HCT116 (cell line): ENCODE results near the gene YPEL3. TPM values are rescaled to one million over a fixed set of nuclear protein-coding genes. Genes with fewer than 3 reads are reported as not detected.

Source experiments
- ATAC-seq: fragments of 200-7000 bp; cut with Tn5 transposase; 2 replicates; pipeline ENCODE4 v1.9.1; 2020; ENCODE audit warnings: mild to moderate bottlenecking, moderate library complexity
- Bru-seq: library from RNA; stranded (reverse); fragments of 400-500 nt; gene quantifications from one replicate; lab custom pipeline; 2021; lab: Mats Ljungman, UMichigan
- BruChase-seq, 2 experiments: library from RNA; stranded (reverse); fragments of 400-500 nt; gene quantifications; one replicate each; lab custom pipeline; 2021; lab: Mats Ljungman, UMichigan
- BruUV-seq: library from RNA; stranded (reverse); fragments of 400-500 nt; replicated peaks from 2 replicates; lab custom pipeline; 2021; lab: Mats Ljungman, UMichigan
- CTCF ChIA-PET: fragments of 300-600 bp; sonication (Branson Sonifier 250); formaldehyde crosslinking; loops from one replicate; lab custom pipeline; 2021; ENCODE audit warnings: antibody characterized with exemption; lab: Charles Lee
- POLR2A ChIA-PET: fragments of 300-600, 350-600 bp; sonication (Branson Sonifier 250); formaldehyde crosslinking; loops from one replicate; lab custom pipeline; 2021; ENCODE audit warnings: antibody characterized with exemption; lab: Charles Lee
- RAD21 ChIA-PET, 2 experiments: fragments of 300-600 bp; sonication (Branson Sonifier 250); formaldehyde crosslinking; loops; one replicate each; lab custom pipeline; 2023; ENCODE audit warnings: low total read pairs in 2 of 2; ENCODE audit not compliant: uncharacterized antibody in 2 of 2, unreplicated experiment in 2 of 2, low non-redundant PET in 1 of 2; lab: Charles Lee
- DNase-seq: peaks from one replicate; pipeline ENCODE4 v3.0.0-alpha.2; 2010; ENCODE audit warnings: low read depth, low spot score
- H2AFZ ChIP-seq: fragments of 200-600 bp; shearing (Covaris generic), sonication (generic); 2 replicates; pipeline ENCODE4 v1.6.1; 2017; ENCODE audit warnings: low read depth, mixed run types, mixed read lengths, antibody characterized with exemption, low read length; ENCODE audit not compliant: poor library complexity, severe bottlenecking
- H3K27ac ChIP-seq: 2 replicates; pipeline ENCODE4 v1.5.1; 2012; ENCODE audit warnings: low read depth, low read length
- H3K27me3 ChIP-seq: fragments of 200-600 bp; sonication (generic); 2 replicates; pipeline ENCODE4 v1.6.1; 2016; ENCODE audit warnings: mixed run types, low read length, mixed read lengths; ENCODE audit not compliant: insufficient read depth
- H3K36me3 ChIP-seq, 2 experiments: fragments of 200-500 bp in 1 of 2; fragments of 200-600 bp in 1 of 2; sonication (Bioruptor generic) in 1 of 2; sonication (generic) in 1 of 2; 2 replicates each; pipeline versions ENCODE4 v1.5.1 to v1.6.1; 2014 to 2016; ENCODE audit warnings: low read length in 2 of 2, inconsistent platforms in 1 of 2, mixed read lengths in 1 of 2, mixed run types in 1 of 2; ENCODE audit not compliant: insufficient read depth in 2 of 2, control insufficient read depth in 1 of 2
- H3K4me1 ChIP-seq, 2 experiments: fragments of 200-600 bp in 1 of 2; sonication (generic) in 1 of 2; 2 replicates each; pipeline versions ENCODE4 v1.5.1 to v1.6.1; 2012 to 2017; ENCODE audit warnings: low read length in 2 of 2, inconsistent platforms in 1 of 2, mild to moderate bottlenecking in 1 of 2, mixed read lengths in 1 of 2, mixed run types in 1 of 2, moderate library complexity in 1 of 2; ENCODE audit not compliant: insufficient read depth in 2 of 2, control insufficient read depth in 1 of 2
- H3K4me2 ChIP-seq: fragments of 200-600 bp; sonication (generic); 2 replicates; pipeline ENCODE4 v1.6.1; 2017; ENCODE audit warnings: mixed run types, low read length, mixed read lengths
- H3K4me3 ChIP-seq, 2 experiments: fragments of 200-600 bp in 1 of 2; sonication (generic) in 1 of 2; replicated peaks in 1 of 2; 2 replicates each; pipeline ENCODE4 v1.5.1; 2011 to 2016; ENCODE audit warnings: low read length in 2 of 2, control low read depth in 1 of 2, low read depth in 1 of 2, mild to moderate bottlenecking in 1 of 2, mixed read lengths in 1 of 2, mixed run types in 1 of 2
- H3K79me2 ChIP-seq: fragments of 200-600 bp; sonication (generic); 2 replicates; pipeline ENCODE4 v1.6.1; 2017; ENCODE audit warnings: mild to moderate bottlenecking, mixed run types, low read length, moderate library complexity, mixed read lengths; ENCODE audit not compliant: insufficient read depth
- H3K9ac ChIP-seq: fragments of 200-600 bp; sonication (generic); 2 replicates; pipeline ENCODE4 v1.6.1; 2016; ENCODE audit warnings: low read length, mixed read lengths
- H3K9me2 ChIP-seq: fragments of 200-600 bp; sonication (generic), shearing (Covaris generic); 2 replicates; pipeline ENCODE4 v1.6.1; 2017; ENCODE audit warnings: mixed run types, mild to moderate bottlenecking, moderate library complexity; ENCODE audit not compliant: insufficient read depth
- H3K9me3 ChIP-seq, 2 experiments: fragments of 200-500 bp in 1 of 2; fragments of 200-600 bp in 1 of 2; sonication (Bioruptor generic) in 1 of 2; sonication (generic) in 1 of 2; 2 replicates each; pipeline ENCODE4 v1.6.1; 2014 to 2017; ENCODE audit warnings: low read length in 2 of 2, mixed read lengths in 2 of 2, inconsistent platforms in 1 of 2, low read depth in 1 of 2, mild to moderate bottlenecking in 1 of 2, mixed run types in 1 of 2, moderate library complexity in 1 of 2; ENCODE audit not compliant: control insufficient read depth in 1 of 2, insufficient read depth in 1 of 2
- H4K20me1 ChIP-seq: fragments of 200-600 bp; sonication (generic), shearing (Covaris generic); 2 replicates; pipeline ENCODE4 v1.6.1; 2017; ENCODE audit warnings: mixed run types, mild to moderate bottlenecking, moderate library complexity; ENCODE audit not compliant: insufficient read depth
- CBX3 ChIP-seq: IDR thresholded peaks from 2 replicates; pipeline ENCODE4 v1.6.1; 2012; ENCODE audit warnings: low read depth
- CEBPB ChIP-seq: IDR thresholded peaks from 2 replicates; pipeline ENCODE4 v1.6.1; 2012; ENCODE audit warnings: low read depth
- CTCF ChIP-seq, 3 experiments: fragments of 200-600 bp in 1 of 3; sonication (generic) in 1 of 3; IDR thresholded peaks in 2 of 3; conservative IDR thresholded peaks in 1 of 3; 2 replicates each; pipeline ENCODE4 v1.5.1; 2012 to 2017; ENCODE audit warnings: low read depth in 2 of 3, low read length in 2 of 3, antibody characterized with exemption in 1 of 3, borderline replicate concordance in 1 of 3, control low read depth in 1 of 3, mild to moderate bottlenecking in 1 of 3, mixed read lengths in 1 of 3, mixed run types in 1 of 3, moderate library complexity in 1 of 3; ENCODE audit not compliant: insufficient read depth in 1 of 3
- EZH2 ChIP-seq: fragments of 200-600 bp; sonication (generic); IDR thresholded peaks from 2 replicates; pipeline ENCODE4 v1.6.1; 2017; ENCODE audit warnings: antibody characterized with exemption, mixed run types
- POLR2A ChIP-seq: IDR thresholded peaks from 2 replicates; pipeline ENCODE4 v1.7.0; 2011; ENCODE audit warnings: borderline replicate concordance; ENCODE audit not compliant: insufficient read depth, insufficient read length; ENCODE audit errors: extremely low read depth
- POLR2AphosphoS5 ChIP-seq: IDR thresholded peaks from 2 replicates; pipeline ENCODE4 v1.6.1; 2011; ENCODE audit warnings: mild to moderate bottlenecking, low read depth, low read length, moderate library complexity
- RAD21 ChIP-seq: IDR thresholded peaks from 2 replicates; pipeline ENCODE4 v1.6.1; 2012; ENCODE audit warnings: low read depth, mild to moderate bottlenecking
- REST ChIP-seq: IDR thresholded peaks from 2 replicates; pipeline ENCODE4 v1.6.1; 2012; ENCODE audit warnings: low read depth
- SP1 ChIP-seq: IDR thresholded peaks from 2 replicates; pipeline ENCODE4 v1.6.1; 2012; ENCODE audit warnings: low read depth
- SRF ChIP-seq: IDR thresholded peaks from 2 replicates; pipeline ENCODE4 v1.6.1; 2012; ENCODE audit warnings: low read depth
- TCF7L2 ChIP-seq: IDR thresholded peaks from 2 replicates; pipeline ENCODE4 v1.7.0; 2011; ENCODE audit warnings: borderline replicate concordance, inconsistent platforms; ENCODE audit not compliant: insufficient read depth, insufficient read length; ENCODE audit errors: extremely low read depth
- ZFX ChIP-seq: fragments of 450-650 bp; IDR thresholded peaks from 2 replicates; pipeline ENCODE4 v1.6.1; 2017
- ZNF274 ChIP-seq: fragments of 200-500 bp; sonication (Bioruptor generic); IDR thresholded peaks from 2 replicates; pipeline ENCODE4 v1.6.1; 2014; ENCODE audit warnings: mild to moderate bottlenecking, low read depth, low read length, inconsistent platforms
- intact Hi-C: fragments of 100-400 bp; cut with micrococcal nuclease; formaldehyde crosslinking; loops from 2 replicates; pipeline ENCODE4 v1.10.0; 2022
- long read RNA-seq: library from polyadenylated mRNA; unstranded; transcript quantifications from one replicate; pipeline ENCODE4 v2.0.0, GENCODE V29; 2021; ENCODE audit not compliant: unreplicated experiment
- polyA plus RNA-seq: library from polyadenylated mRNA; unstranded; fragments of >200 nt; gene quantifications from 2 replicates; pipeline ENCODE4 v1.2.1, GENCODE V29; 2012; ENCODE audit warnings: missing spikeins
- total RNA-seq: library from RNA; stranded (reverse); gene quantifications from one replicate; pipeline ENCODE4 v1.2.1, GENCODE V29; 2021; ENCODE audit not compliant: unreplicated experiment
- TF ChIP-seq, protein P1 (sequence below): IDR thresholded peaks from 2 replicates; pipeline ENCODE4 v1.6.1; 2012

Gene YPEL3, protein sequence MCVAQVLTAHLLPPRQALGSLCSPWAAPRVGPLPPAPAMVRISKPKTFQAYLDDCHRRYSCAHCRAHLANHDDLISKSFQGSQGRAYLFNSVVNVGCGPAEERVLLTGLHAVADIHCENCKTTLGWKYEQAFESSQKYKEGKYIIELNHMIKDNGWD
- total RNA-seq (10.9 TPM), Bru-seq, nascent RNA (percentile 37 among the genes with signal in this experiment), BruChase-seq, experiment 1, labeled RNA remaining after a 6-hour chase (percentile 61 among the genes with signal in this experiment), BruChase-seq, experiment 2, labeled RNA remaining after a 2-hour chase (percentile 39 among the genes with signal in this experiment)
- 13.9 and 16.3 TPM in 2 replicates for polyA plus RNA-seq
- long read RNA-seq, transcript YPEL3-201 (5 exons, 935 nt), result major isoform, 5 of 7 reads
- long read RNA-seq, partial matches to known transcripts, result 1 of 7 reads
- long read RNA-seq, other reads (novel, unspliced or antisense), result 0 of 7 reads

DNA sequence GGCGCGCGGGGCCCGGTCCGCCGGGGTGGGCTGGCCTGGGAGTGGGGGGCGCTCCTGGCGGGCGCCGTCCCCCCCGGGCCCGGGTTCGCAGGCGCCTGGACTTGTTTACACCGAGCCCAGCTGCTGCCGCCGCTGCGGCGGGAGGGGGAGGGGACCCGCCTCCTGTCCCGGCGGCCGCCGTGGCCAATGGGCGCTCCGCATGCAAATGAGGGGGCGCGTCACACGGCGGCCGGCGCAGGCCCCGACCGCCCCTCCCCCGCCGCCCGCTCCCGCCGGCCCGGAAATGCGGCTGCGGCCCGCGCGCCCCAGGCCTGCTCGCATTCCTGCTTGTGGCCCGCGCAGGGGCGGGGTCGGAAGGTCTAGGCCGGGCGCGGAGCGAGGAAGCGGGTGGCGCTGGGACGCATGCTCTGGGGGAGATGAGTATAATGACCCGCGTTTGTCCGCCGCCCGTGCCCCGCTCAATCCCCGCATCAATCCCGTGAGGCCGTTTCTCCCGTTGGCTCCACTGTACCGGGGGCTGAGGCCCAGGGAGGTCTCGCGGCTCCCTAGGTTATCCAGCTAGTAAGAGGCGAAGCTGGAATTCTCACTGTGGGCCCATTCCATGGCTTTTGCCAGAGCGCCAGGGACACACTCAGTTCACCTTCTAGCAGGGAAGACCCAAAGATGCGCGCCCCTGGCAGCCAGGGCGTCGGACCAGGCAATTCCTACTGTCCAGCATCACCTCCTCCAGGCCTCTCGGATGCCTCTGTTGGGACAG lies at the start of gene YPEL3:
Gene YPEL3 (minus strand): TSS at position 109 of the 757 bp plus-strand sequence. CDS start 731 bp downstream, outside the sequence.
- Histone ChIP-seq H3K79me2 (no peaks in the 10 kb centered on the region), H3K36me3 (no peaks in the 10 kb centered on the region), H2AFZ (no peak within 1 kb of the TSS), H3K9me3 (peaks cover 3 to 18% of the 10 kb centered on the region in 2 experiments; a peak in 2 of 4 replicates), H3K4me1 (peaks cover 5 to 33% of the 10 kb centered on the region in 2 experiments), H3K4me2 (peak within 1 kb of the TSS; percentile 56), H3K27ac (peak within 1 kb of the TSS; percentile 51; the same call in 1 of the 2 replicates), H3K9me2 (no peaks in the 10 kb centered on the region), H3K4me3 (peak within 1 kb of the TSS; percentile 23 to 33; a peak in 2 of 4 replicates), H3K27me3 (no peaks in the 10 kb centered on the region), H3K9ac (peak within 1 kb of the TSS; percentile 32; the same call in 1 of the 2 replicates), H4K20me1 (no peaks in the 10 kb centered on the region)
- peak; percentile 29 for ATAC-seq
- TSS peak; percentile 53 for BruUV-seq
- DNase-seq, result no peak
- ChIA-PET RAD21 (no interaction called here), CTCF (no interaction called here), POLR2A (no interaction called here)
- intact Hi-C loops, result no loop called here
- TF ChIP-seq EZH2 (no peak), POLR2A (no peak), CTCF (IDR thresholded peaks at IDR 0.05 in 2 of 3, conservative IDR thresholded peaks at IDR 0.05 in 1 of 3; ENCODE audit: borderline replicate concordance in 1 of 3, insufficient read depth in 1 of 3, low read depth in 2 of 3, low read length in 2 of 3) (no peak), TCF7L2 (no peak), REST (no peak), POLR2AphosphoS5 (0 out of 2 replicates have a peak, but pooled peaks have one; percentile 24), ZFX (peak; percentile 31; the same call in 1 of the 2 replicates), RAD21 (no peak), SRF (no peak), CEBPB (no peak), ZNF274 (no peak), SP1 (no peak), CBX3 (no peak)
- TF ChIP-seq, protein P1, sequence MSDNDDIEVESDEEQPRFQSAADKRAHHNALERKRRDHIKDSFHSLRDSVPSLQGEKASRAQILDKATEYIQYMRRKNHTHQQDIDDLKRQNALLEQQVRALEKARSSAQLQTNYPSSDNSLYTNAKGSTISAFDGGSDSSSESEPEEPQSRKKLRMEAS, result no peak
